NCI-H146 (cell line): ENCODE measurements around the gene FAM111B.

Experiments used
- DNase-seq: peaks from one replicate; lab custom pipeline; 2025; lab: John Stamatoyannopoulos, UW

Gene FAM111B

DNA sequence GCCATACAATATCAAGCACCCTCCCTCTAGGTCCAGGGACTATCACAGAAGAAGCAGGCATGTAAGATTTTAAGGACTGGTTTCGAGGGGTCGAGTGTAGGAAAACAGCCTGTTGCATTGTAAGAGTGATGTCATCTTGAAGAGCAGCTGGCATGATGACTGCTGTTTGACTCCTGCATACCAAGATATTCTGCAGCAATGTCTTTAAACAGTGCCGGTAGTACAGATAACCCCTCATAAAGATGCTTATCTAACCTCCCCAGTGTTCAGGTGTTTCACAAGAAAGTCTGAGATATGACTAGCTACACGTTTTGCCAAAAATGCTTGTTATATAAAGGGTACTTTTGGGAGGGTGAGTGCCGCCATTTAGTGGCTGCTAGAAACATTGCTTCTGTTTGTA, 47.6 kb downstream of the FAM111B start:
- no peak for DNase-seq

DNA sequence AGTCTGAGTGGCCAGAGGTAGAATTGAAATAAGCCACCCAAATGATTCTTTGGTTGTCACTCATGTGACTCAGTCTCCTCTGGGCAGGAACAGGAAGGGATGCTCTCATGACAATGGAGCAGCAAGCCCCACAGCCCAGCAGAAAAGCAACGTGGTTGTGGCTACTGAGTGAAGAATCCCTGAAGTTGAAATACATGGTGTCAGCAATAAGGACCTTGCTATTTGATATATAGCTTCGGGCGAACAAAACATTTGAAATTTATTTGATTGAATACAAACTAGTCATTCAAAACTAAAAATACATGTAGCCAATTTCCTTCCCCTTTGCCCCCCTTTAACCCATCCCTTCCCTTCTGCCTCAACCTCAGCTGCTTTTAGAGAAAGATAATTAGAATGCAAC, 50.4 kb downstream of the FAM111B start:
- no peak for DNase-seq

DNA sequence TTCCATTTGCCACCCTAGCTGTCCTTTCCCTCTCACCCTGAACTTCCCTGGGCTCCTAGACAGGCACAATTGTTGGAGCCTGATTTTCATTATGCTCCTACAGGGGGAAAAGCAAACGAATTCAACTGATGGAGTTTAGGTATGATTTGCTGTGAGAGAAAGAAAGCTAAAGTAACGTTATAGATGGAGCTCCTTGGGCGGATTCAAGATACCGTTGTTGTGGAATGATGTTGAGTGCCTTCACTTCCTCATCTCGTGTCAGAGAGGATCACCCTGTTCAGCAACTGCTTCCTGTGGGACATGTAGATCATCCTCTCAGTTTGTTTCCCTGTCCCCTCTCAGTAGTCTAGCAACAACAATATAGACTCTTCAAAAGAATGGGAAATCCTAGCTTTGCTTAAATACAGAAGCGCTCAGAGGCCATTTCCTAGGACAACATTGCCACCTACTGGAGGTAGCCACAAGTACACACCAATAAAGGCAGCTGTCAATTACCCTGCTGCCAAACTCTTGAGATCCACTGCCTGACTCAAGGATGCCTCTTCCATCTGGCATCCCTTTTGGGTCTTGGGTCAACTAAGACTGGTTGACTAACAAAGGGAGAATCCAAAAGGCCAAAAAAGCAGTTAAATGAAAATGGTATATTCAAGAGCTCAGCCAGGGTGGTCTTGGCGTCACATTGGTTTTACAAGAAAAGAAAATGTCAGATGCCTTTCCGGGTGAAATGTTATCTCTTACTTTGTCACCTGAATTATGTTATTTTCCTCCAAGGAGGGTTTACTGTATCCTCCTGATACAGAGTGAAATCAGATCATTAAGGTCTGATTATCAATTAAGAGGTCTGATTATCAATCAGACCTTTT, 51.4 kb downstream of the FAM111B start:
- peak; percentile 64 for DNase-seq

DNA sequence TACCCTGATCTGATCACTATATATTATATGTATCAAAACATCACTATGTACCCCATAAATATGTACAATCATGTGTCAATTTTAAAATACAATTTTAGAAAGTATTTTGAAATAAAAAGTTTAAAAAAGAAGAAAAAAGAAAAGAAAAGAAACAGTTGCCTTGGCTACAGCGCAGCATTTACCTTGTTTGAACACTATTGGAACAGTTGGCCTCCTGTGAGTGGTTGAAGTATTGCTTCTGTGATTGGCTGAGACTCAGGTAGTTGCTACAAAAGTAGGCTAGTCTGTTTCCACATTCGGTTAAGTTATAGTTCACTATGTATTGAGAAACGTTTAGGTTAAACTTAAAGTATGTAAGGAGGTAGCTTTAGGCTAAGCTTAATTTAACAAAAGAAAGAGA, 57.0 kb downstream of the FAM111B start:
- DNase-seq: no peak

DNA sequence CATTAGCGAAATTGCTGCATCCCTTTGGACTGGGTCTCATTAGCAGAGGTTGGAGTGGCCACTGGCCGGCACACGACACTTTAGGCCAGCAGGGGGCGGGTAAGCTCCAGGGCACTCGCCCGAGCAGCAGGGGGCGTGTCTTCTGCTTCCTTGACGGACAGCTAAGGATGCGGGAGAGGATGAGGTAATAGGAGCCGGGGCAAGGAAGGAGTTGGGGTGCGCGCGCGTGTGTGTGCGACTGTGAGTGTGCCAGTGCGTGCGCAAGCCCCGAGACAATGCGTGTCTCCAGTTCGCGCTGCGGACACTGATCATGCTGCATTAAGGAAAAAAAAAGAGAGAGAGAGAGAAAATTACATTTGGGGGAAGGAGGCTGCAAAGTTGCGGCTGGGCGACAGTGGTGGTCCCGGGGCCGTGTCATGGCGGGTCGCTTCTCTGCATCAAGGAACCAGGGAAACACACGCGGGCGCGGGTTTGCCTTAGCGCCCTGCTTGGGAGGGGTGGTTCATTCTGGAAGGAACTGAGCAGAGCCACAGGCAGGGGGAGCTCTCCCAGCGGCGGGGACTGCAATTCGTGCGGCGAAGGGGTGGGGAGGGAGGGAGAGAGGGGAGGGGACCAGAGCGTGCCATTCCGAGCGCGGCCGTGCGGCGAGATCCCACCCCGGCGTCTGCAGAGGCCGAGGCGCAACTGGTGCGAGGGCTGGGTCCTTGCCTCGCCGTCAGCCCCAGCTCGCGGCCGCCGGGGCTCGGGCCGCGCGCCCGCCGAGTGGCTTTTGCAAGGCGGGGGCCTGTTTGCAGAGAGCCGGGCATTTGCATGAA, 64.7 kb downstream of the FAM111B start, which contains the start of gene DTX4:
DTX4 (plus strand) TSS at position 625 of the 815 bp plus-strand sequence. CDS start 464 bp downstream, outside the sequence.
- peak; percentile 90 for DNase-seq

DNA sequence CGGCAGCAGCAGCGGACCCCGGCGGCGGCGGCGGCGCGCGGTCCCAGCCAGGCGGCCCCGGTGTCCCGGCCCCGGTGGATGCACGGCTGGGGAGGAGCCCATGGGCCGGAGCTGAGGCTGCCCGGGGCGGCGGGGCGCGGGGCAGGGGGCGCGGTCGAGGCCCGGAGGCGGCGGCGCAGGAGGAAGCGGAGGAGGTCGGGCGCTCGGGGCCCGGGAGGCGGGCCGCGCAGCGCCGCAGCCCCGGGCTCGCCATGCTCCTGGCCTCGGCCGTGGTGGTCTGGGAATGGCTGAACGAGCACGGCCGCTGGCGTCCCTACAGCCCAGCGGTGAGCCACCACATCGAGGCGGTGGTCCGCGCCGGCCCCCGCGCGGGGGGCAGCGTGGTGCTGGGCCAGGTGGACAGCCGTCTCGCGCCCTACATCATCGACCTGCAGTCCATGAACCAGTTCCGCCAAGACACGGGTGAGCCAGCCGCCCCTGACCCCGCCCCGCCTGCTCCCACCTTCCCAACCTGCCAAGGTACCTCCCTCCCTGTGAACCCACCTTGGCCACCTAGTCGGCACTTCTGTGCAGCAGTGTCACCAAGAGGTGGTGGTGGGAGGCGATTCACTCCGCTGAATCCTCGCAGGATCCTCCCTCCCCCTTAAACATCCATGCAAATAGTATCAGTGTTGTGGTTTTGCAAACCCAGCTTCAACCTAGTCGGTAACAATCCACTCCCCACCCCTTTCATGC, 65.5 kb downstream of the FAM111B start:
- DNase-seq: peak; percentile 52

DNA sequence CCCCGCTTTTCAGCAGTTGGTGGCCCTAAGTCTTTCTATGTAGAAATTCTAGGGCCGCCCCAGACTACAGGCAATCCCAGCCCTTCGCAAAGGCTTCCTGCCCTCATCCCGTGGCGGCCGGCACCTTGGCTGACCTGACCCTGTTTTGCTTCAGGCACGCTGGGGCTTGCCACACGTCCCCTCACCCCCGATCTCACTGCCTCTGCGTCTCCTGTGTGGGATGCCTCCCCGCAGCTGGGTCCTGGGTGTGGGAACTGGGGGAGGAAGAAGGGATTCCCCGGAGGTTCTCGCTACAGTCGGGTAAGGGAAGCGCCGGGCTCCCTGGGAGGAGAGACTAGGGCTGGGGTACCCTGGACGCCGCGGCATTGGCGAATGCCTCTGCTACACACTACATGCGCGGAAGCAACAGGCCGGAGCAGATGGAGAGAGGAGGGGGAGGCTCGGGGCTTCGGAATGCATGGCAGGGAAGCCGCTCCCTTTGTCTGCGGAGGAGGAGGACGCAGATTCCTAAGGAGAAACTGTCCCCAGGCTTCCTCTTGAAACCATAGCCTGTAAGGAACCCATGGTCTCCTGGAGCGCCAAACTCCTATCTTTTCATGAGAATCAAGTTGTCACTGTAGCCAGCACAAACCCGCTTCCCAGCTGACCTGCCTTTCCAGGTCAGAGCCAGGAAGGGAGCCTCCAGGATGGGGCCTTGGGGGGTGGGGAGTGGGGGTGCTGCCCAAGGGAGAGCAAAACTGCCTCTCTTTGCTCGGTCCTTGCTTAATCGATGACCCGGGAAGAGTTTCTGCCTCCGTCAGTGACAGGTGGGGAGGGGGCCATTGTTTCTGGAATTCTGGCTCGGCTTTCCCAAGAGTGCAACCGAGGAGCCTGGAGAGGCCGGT, 66.3 kb downstream of the FAM111B start:
- peak; percentile 45 for DNase-seq

DNA sequence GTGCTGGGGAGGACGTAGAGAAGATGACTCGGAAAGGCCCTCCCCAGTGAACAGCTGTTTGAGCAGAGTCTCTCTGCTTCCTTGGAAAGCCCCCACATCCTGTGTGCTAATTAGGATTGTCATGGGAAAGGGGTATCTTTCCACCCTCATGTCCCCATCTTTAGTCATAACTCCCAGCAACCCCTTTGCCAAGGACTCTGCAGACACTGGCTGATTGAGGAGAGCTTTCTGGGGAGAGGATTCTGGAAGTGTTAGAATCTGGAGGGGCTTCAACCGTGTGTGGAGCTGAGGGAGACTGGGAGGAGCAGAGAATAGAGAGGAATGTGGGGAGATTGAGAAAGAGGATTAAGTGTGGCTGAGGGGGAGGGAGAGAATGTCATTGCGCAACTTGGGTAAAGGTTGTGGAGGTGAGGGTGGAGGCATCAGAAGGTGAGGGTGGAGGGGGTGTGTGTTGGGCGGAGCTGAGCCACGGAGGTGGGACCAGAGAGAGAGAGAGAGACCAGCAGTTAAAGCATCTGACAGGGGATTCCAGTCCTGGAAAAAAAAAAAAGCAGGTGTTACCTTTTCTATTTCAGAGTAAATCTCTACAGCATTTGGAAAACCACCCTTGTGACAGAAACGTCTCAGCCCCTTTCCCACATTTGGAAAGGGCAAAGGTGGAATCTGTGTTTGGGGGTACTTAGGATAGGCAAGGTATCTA, 67.1 kb downstream of the FAM111B start:
- DNase-seq: no peak

DNA sequence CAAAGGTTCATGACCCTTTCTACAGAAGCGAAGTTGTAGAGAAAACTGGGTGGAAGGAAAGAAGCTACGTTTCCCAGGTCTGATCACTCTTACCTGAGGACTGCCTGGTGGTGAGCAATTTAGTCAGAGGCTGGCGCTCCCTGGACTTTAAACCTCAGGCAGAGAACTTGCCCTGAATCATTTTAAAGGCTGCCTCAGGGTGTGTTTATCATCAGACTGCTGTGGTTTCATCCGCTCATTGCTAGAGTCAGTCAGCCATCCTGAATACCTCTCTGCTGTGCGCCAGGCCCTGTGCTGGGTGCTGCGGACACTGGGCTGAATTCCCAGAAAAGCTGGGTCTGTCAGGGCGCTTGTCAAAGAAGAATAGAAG, 67.6 kb downstream of the FAM111B start:
- DNase-seq: no peak

DNA sequence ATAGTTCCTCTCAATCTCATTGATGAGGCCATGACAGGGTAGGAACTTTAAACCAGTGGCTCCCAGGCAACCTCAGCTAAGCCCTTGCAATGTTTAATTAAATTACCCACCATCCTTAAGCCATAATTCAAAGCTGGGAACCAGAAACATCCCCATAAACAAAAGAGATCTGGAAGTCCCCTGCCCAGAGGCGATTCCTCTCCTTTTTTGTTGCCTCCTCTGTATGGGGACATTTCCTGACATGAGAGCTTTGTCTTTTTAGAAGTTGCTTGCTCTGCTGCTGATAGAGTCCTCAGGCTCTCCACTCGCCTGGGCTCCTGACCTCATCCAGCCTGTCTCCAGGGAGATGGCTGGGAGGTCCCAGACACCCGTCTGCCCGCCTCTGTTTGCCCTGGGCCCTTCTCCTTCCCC, 68.1 kb downstream of the FAM111B start:
- no peak for DNase-seq

DNA sequence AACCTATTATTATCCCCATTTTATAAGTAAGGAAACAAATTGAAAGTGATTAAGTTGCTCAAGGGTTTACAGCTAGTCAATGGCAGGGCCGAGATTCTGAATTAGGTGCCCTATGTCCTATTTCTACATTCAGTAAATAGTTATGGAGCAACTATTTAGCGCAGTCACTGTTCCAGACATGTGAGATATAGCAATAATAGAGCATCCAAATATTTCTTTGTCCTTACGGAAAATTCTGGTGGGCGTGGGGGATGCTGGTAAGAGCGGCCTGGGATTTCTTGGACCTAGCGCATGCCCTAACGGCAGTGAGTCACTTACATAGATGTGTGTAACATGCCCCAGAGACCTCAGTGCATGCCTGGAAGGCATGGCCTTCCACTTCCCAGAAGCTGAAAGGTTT, 69.3 kb downstream of the FAM111B start:
- no peak for DNase-seq
